ENCODE results near the gene SFPQ. TPM values are rescaled to one million over a fixed set of nuclear protein-coding genes. Genes with fewer than 3 reads are reported as not detected.

Gene SFPQ
- total and polyA plus RNA-seq, 3 experiments from 2014 or later: 168 to 360 (median 349) TPM

Other genes with a start within 250 kb of the SFPQ start
- 10 to 100 TPM; 31.3 to 32.0 TPM for gene TMEM35B, start 207.8 kb downstream of the SFPQ start, total RNA-seq
- gene TMEM35B, start 207.8 kb downstream of the SFPQ start, polyA plus RNA-seq: 237 TPM
- gene ZMYM6, start 161.2 kb downstream of the SFPQ start, total RNA-seq: 10 to 100 TPM; 14.3 to 17.6 TPM
- gene ZMYM6, start 161.2 kb downstream of the SFPQ start, polyA plus RNA-seq: 8.1 TPM
- gene ZMYM1, start 113.8 kb downstream of the SFPQ start, total RNA-seq: 1 to 10 TPM; 4.5 to 5.6 TPM
- 10.7 TPM for gene ZMYM1, start 113.8 kb downstream of the SFPQ start, polyA plus RNA-seq
- 10 to 100 TPM; 25.5 to 30.9 TPM for gene ZMYM4, start 75.6 kb upstream of the SFPQ start, total RNA-seq
- 26.2 TPM for gene ZMYM4, start 75.6 kb upstream of the SFPQ start, polyA plus RNA-seq